Osteocyte (in vitro differentiated cells): ENCODE results near the gene SPTLC1. TPM values are rescaled to one million over a fixed set of nuclear protein-coding genes. Genes with fewer than 3 reads are reported as not detected.
"Not testable (repeated sequence)": the region's sequence is repeated elsewhere in the genome, so short reads cannot be mapped to it uniquely, and the experiment has no call there.

Experiments used
- DNase-seq: peaks from one replicate; pipeline ENCODE4 v3.0.0; 2021; ENCODE audit warnings: mixed read lengths; ENCODE audit not compliant: unreplicated experiment; ENCODE audit errors: extremely low spot score
- H3K27ac Mint-ChIP-seq: one replicate; pipeline ENCODE4 v1.8.0; 2021; ENCODE audit warnings: mild to moderate bottlenecking, mixed read lengths; ENCODE audit not compliant: unreplicated experiment
- H3K27me3 Mint-ChIP-seq: one replicate; pipeline ENCODE4 v1.8.0; 2021; ENCODE audit warnings: mixed read lengths; ENCODE audit not compliant: unreplicated experiment
- H3K36me3 Mint-ChIP-seq: one replicate; pipeline ENCODE4 v1.8.0; 2021; ENCODE audit warnings: mixed read lengths; ENCODE audit not compliant: unreplicated experiment
- H3K4me1 Mint-ChIP-seq: one replicate; pipeline ENCODE4 v1.8.0; 2021; ENCODE audit warnings: mixed read lengths; ENCODE audit not compliant: unreplicated experiment
- H3K4me3 Mint-ChIP-seq: one replicate; pipeline ENCODE4 v1.8.0; 2021; ENCODE audit warnings: mild to moderate bottlenecking, moderate library complexity, mixed read lengths; ENCODE audit not compliant: unreplicated experiment
- H3K9me3 Mint-ChIP-seq: one replicate; pipeline ENCODE4 v1.8.0; 2021; ENCODE audit warnings: mixed read lengths; ENCODE audit not compliant: unreplicated experiment
- total RNA-seq: library from RNA; stranded (reverse); gene quantifications from 2 replicates; pipeline ENCODE4 v1.2.1, GENCODE V29; 2021
- TF ChIP-seq, protein P1 (sequence below): fragments of 200-600 bp; sonication (generic); IDR thresholded peaks from 2 replicates; pipeline ENCODE4 v1.5.0; 2021; ENCODE audit warnings: antibody characterized with exemption, mild to moderate bottlenecking, moderate library complexity

SPTLC1 gene
- total RNA-seq, 1 donor from 2014 or later, result 93.9 TPM

DNA sequence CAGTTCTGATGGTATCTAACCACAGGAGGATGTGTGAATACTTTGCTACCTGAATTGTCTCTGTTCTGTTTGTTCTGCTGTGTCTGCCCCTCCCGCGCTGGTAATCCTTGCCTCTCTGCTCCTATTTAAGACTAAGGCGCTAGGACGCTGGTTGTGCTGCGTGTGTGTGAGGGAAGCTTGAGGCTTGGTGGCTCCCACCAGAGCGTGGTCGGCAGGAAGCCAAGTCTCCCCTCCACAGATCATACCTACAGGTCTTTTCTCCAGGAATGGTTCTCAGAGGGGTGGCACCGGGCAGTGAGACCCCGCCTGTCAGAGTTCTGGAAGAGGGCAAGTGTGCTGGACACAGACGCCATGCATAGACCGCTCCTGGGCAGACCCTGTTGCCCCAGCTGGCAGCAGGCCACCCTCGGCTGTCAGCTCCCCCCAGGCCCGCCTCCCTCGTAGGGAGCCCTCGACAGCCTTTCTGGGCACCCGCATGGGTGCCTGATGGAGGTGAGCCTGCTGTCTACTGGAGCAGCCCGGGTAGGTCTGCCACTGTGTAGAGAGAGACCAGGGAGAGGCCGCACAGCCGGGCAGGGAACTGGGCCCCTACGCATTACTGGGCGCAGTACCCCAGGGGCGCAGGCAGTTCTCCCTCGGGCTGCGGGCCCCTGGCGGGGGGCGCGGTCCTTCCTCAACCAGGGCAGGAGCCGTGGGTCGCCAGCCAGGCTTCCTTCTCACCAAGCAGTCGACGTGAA lies 111.7 kb downstream of the SPTLC1 start:
- peak; percentile 81 for DNase-seq
- H3K27me3 Mint-ChIP-seq, result peaks cover 5% of the 10 kb centered on the region
- no peak overlapping the region for H3K4me3 Mint-ChIP-seq
- H3K4me1 Mint-ChIP-seq, result peaks cover 6% of the 10 kb centered on the region
- TF ChIP-seq, protein P1, sequence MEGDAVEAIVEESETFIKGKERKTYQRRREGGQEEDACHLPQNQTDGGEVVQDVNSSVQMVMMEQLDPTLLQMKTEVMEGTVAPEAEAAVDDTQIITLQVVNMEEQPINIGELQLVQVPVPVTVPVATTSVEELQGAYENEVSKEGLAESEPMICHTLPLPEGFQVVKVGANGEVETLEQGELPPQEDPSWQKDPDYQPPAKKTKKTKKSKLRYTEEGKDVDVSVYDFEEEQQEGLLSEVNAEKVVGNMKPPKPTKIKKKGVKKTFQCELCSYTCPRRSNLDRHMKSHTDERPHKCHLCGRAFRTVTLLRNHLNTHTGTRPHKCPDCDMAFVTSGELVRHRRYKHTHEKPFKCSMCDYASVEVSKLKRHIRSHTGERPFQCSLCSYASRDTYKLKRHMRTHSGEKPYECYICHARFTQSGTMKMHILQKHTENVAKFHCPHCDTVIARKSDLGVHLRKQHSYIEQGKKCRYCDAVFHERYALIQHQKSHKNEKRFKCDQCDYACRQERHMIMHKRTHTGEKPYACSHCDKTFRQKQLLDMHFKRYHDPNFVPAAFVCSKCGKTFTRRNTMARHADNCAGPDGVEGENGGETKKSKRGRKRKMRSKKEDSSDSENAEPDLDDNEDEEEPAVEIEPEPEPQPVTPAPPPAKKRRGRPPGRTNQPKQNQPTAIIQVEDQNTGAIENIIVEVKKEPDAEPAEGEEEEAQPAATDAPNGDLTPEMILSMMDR, result no peak
- H3K9me3 Mint-ChIP-seq, result no peaks in the 10 kb centered on the region
- H3K36me3 Mint-ChIP-seq, result no peaks in the 10 kb centered on the region
- H3K27ac Mint-ChIP-seq, result no peak overlapping the region

DNA sequence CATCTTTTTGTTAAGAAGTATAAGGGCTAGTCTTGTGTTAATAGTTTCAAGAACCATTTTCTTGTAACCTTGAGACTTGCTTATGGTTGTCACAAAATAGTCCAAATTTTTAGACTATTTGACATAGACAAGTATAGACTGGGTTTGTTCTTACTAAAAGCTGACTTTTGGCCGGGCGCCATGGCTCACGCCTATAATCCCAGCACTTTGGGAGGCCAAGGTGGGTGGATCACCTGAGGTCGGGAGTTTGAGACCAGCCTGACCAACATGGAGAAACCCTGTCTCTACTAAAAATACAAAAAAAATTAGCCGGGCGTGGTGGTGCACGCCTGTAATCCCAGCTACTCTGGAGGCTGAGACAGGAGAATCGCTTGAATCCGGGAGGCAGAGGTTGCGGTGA lies 113.3 kb downstream of the SPTLC1 start:
- not testable (repeated sequence) for H3K27me3 Mint-ChIP-seq, H3K36me3 Mint-ChIP-seq

DNA sequence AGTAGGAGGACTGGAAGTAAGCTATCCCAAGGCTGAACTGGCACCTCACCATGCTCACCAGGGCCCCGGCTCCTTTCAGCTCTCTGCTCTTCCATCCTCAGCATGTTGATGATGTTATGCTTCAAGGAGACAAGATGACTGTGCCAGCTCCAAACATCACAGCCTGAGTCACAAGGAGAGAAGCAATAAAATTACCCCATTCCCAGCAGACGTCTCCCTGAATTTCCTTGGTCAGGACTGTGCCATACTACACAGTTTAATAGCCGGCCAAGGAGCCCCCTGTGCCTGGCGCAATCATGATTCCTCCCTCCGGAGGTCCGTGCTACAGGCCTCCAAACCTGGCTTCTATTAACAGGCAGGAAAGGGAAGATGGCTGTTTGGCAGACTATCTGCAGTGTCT lies 114.0 kb downstream of the SPTLC1 start:
- H3K4me1 Mint-ChIP-seq, result no peaks in the 10 kb centered on the region
- DNase-seq, result peak; percentile 60
- TF ChIP-seq, protein P1, result no peak
- no peaks in the 10 kb centered on the region for H3K36me3 Mint-ChIP-seq
- no peaks in the 10 kb centered on the region for H3K9me3 Mint-ChIP-seq
- H3K4me3 Mint-ChIP-seq, result no peak overlapping the region
- H3K27me3 Mint-ChIP-seq, result peaks cover 5% of the 10 kb centered on the region
- no peak overlapping the region for H3K27ac Mint-ChIP-seq

More for the DNA sequence above, 113.3 kb downstream of the SPTLC1 start:
- DNase-seq, result peak; percentile 27
- not testable (repeated sequence) for H3K4me3 Mint-ChIP-seq, H3K4me1 Mint-ChIP-seq, H3K9me3 Mint-ChIP-seq, H3K27ac Mint-ChIP-seq

DNA sequence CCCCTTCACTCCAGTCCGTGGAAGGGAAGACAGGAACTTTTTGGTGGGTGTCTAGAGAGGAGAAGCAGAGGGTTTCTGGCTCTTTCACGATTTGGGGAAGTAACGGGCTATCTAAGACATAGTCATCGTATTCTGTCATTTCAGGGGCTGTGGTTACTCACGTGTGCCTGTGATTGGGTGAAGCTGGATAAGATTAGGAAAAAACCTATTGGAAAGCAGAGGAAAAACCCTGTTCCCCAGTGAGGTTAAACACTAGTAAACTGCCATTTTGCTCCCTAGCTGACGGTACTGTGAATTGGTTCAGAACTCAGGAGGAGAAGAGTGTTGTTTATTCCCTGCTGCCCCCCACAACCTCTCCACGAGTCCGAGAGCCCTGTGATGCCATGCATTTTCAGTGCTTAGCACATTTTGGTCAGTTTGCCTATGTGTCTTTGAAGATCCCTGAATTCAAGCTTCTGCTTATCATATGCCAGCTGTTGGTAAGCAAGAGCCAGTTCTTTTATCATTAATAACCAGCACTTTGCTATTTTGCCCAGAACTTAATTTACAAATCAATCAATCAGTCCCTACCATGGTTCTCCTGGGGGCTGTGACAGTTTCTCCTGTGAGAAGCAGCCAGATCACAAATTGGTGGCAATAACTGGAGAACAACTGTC lies 120.1 kb downstream of the SPTLC1 start:
- Mint-ChIP-seq H3K27me3 (peaks cover 16% of the 10 kb centered on the region), H3K9me3 (no peaks in the 10 kb centered on the region), H3K4me1 (peaks cover 13% of the 10 kb centered on the region), H3K36me3 (no peaks in the 10 kb centered on the region), H3K4me3 (no peak overlapping the region), H3K27ac (no peak overlapping the region)
- peak; percentile 32 for DNase-seq
- TF ChIP-seq, protein P1, result no peak

DNA sequence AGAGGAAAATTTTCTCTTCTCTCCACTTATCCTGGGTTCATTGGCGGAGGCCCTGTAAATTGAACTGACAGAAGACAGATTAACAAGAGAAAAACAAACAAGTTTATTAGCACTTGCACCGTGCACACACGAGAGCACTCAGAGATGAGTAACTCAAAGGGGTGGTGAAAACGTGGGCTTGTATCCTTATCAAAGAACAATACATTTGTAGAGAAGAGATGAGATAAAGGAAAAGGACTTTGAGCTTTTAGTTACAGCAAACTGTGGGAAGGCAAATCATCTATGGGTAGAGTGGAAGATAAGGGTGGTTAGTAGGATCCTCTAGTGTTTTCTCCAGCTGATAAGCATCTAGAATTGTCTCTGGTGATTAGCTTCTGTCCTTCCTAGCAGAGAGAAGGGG lies 120.8 kb downstream of the SPTLC1 start:
- DNase-seq, result no peak
- Mint-ChIP-seq H3K9me3 (no peaks in the 10 kb centered on the region), H3K4me3 (no peak overlapping the region), H3K27ac (no peak overlapping the region), H3K4me1 (peaks cover 13% of the 10 kb centered on the region), H3K36me3 (no peaks in the 10 kb centered on the region), H3K27me3 (peaks cover 16% of the 10 kb centered on the region)
- TF ChIP-seq, protein P1, result no peak
